PFSK-1 (cell line): Measurements from ENCODE around the gene ACTMAP.

Source experiments
- POLR2AphosphoS5 ChIP-seq: IDR thresholded peaks from 2 replicates; pipeline ENCODE4 v1.6.1; 2012; ENCODE audit warnings: low read depth, mild to moderate bottlenecking, control low read depth, low read length, moderate library complexity
- REST ChIP-seq, 2 experiments: IDR thresholded peaks; 2 replicates each; pipeline versions ENCODE4 v1.6.1 to v1.8.0; 2011 to 2012; ENCODE audit warnings: low read depth in 2 of 2, low read length in 2 of 2, control low read depth in 1 of 2, inconsistent platforms in 1 of 2, mild to moderate bottlenecking in 1 of 2, moderate library complexity in 1 of 2; ENCODE audit not compliant: insufficient read depth in 1 of 2
- SIN3A ChIP-seq: IDR thresholded peaks from 2 replicates; pipeline ENCODE4 v1.6.1; 2012; ENCODE audit warnings: mild to moderate bottlenecking, low read length, moderate library complexity, borderline replicate concordance; ENCODE audit not compliant: insufficient read depth
- TAF1 ChIP-seq: IDR thresholded peaks from 2 replicates; pipeline ENCODE4 v1.6.1; 2012; ENCODE audit warnings: low read length, control low read depth, borderline replicate concordance; ENCODE audit not compliant: insufficient read depth

GRCh38 chr19:40704491-40705361 lies 45.6 kb downstream of the ACTMAP start:
- TF ChIP-seq TAF1 (no peak), REST (IDR thresholded peaks at IDR 0.05; ENCODE audit: insufficient read depth in 1 of 2, low read depth in 2 of 2, low read length in 2 of 2) (no peak), POLR2AphosphoS5 (no peak), SIN3A (no peak)
